Astrocyte (in vitro differentiated cells and primary cell): ENCODE results near the gene ZC3H12D.

Source experiments
- EZH2 ChIP-seq: IDR thresholded peaks from 2 replicates; pipeline ENCODE4 v1.6.1; 2012; ENCODE audit warnings: mild to moderate bottlenecking, low read length, inconsistent platforms; ENCODE audit not compliant: insufficient read depth
- TF ChIP-seq, protein P1 (sequence below): IDR thresholded peaks from 2 replicates; pipeline ENCODE4 v1.5.1; 2011; ENCODE audit warnings: low read depth, mild to moderate bottlenecking, inconsistent platforms, low read length, moderate library complexity; ENCODE audit not compliant: insufficient read depth

DNA sequence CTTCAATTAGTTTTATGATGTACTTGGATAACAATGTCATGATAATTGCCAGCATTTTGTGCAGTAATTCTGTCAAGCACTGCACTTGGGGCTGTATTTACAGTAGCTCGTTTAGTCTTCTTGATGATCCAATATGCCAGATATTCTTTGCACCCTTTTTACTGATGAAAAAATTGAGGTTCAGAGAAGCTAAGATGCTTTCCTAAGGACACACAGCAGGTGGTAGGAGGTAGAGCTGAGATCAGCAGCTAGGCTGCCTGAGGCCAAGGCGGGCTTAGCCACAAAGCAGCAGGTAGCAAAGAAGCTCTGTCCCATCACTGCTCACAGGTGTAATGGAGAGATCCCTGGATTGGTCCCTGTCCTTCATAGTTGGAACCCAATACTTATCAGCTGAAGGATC, 51.4 kb downstream of the ZC3H12D start:
- TF ChIP-seq, protein P1, sequence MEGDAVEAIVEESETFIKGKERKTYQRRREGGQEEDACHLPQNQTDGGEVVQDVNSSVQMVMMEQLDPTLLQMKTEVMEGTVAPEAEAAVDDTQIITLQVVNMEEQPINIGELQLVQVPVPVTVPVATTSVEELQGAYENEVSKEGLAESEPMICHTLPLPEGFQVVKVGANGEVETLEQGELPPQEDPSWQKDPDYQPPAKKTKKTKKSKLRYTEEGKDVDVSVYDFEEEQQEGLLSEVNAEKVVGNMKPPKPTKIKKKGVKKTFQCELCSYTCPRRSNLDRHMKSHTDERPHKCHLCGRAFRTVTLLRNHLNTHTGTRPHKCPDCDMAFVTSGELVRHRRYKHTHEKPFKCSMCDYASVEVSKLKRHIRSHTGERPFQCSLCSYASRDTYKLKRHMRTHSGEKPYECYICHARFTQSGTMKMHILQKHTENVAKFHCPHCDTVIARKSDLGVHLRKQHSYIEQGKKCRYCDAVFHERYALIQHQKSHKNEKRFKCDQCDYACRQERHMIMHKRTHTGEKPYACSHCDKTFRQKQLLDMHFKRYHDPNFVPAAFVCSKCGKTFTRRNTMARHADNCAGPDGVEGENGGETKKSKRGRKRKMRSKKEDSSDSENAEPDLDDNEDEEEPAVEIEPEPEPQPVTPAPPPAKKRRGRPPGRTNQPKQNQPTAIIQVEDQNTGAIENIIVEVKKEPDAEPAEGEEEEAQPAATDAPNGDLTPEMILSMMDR, result no peak
- no peak for TF ChIP-seq EZH2
